Heart right ventricle (tissue), 16 donors: ENCODE data around the gene PRKCE. TPM values are rescaled to one million over a fixed set of nuclear protein-coding genes. Genes with fewer than 3 reads are reported as not detected.

Experiments
- ATAC-seq, 8 donors: fragments of 200-7000 bp; cut with Tn5 transposase; one replicate each; pipeline ENCODE4 v1.9.1; 2020; ENCODE audit warnings: mild to moderate bottlenecking in 8 of 8, moderate library complexity in 8 of 8, moderate number of reproducible peaks in 1 of 8
- DNase-seq, 2 donors: peaks; one replicate each; pipeline ENCODE4 v3.0.0-alpha.2; 2020
- H3K27ac ChIP-seq, 10 donors: fragments of 200-600 bp; sonication (generic) in 2 of 10; one replicate each; pipeline versions ENCODE4 v1.5.0 to v1.8.0; 2020 to 2022; ENCODE audit warnings: mild to moderate bottlenecking in 3 of 10
- H3K27me3 ChIP-seq, 7 donors: fragments of 200-600 bp; one replicate each; pipeline ENCODE4 v1.8.0; 2021 to 2022; ENCODE audit warnings: mild to moderate bottlenecking in 2 of 7
- H3K36me3 ChIP-seq, 9 donors: fragments of 200-600 bp; sonication (generic) in 1 of 9; one replicate each; pipeline versions ENCODE4 v1.5.0 to v1.8.0; 2020 to 2022; ENCODE audit warnings: mild to moderate bottlenecking in 2 of 9
- H3K4me1 ChIP-seq, 9 donors: fragments of 200-600 bp; sonication (generic) in 1 of 9; one replicate each; pipeline versions ENCODE4 v1.5.0 to v1.8.0; 2020 to 2022; ENCODE audit warnings: mild to moderate bottlenecking in 4 of 9
- H3K4me3 ChIP-seq, 10 donors: fragments of 200-600 bp; sonication (generic) in 2 of 10; one replicate each; pipeline versions ENCODE4 v1.5.0 to v1.8.0; 2020 to 2022; ENCODE audit warnings: mild to moderate bottlenecking in 7 of 10, moderate library complexity in 2 of 10
- H3K9me3 ChIP-seq, 11 donors: fragments of 200-600 bp in 10 of 11; sonication (generic) in 2 of 11; one replicate each; pipeline versions ENCODE4 v1.5.0 to v1.8.0; 2013 to 2022; ENCODE audit warnings: mild to moderate bottlenecking in 2 of 11, control low read depth in 1 of 11, moderate library complexity in 1 of 11
- WGBS, 2 donors: extraction: QIAGEN DNeasy Blood & Tissue Kit; methylation state at CpG; one replicate each; pipeline ENCODE4 v1.1.7; 2013; ENCODE audit warnings: inconsistent platforms in 1 of 2; 5-methylcytosine and 5-hydroxymethylcytosine counted together
- intact Hi-C, 10 donors: fragments of 100-400 bp; cut with DNase I; formaldehyde crosslinking; loops; one replicate each; pipeline versions ENCODE4 v1.11.1 to v1.14.2; 2022
- polyA plus RNA-seq, 2 donors: library from polyadenylated mRNA; stranded (reverse); fragments of 200-250 nt; gene quantifications; one replicate each; pipeline ENCODE4 v1.2.3, GENCODE V29; 2013
- total RNA-seq, 10 donors: library from RNA; stranded (reverse); fragmentation: NEBNext Ultra II Directional in 3 of 10; extraction: Animal tissue kit (Norgen Biotek cat#: 25700) in 3 of 10; gene quantifications; one replicate each; pipeline versions ENCODE4 v1.2.1 to v1.2.4, GENCODE V29; 2021 to 2023
- TF ChIP-seq, protein P1 (sequence below), 9 donors: fragments of 200-600 bp; sonication (generic) in 2 of 9; IDR thresholded peaks; one replicate each; pipeline versions ENCODE4 v1.5.0 to v1.8.0; 2021 to 2022; ENCODE audit warnings: antibody characterized with exemption in 9 of 9, mild to moderate bottlenecking in 5 of 9, moderate library complexity in 1 of 9
- donor health status: Arrhythmogenic right ventricular cardiomyopathy.
- donor health status: ischemic (EF 13 %, LVEDD 7.1; RV severe dilation, severe dysfunction).
- donor health status: healthy with polysubstance abuse.
- donor health status: DM: no; HTN: yes; CAD: no.
- donor health status: DM: no; HTN: no; CAD: no.
- donor health status: ischemic (EF 25% LVEDD 6.9; RV normal size, moderate dysfunction).
- donor health status: ischemic (EF 25% LVEDD 5.7; RV mildly dilated, moderate dysfunction).
- donor health status: healthy.
- donor health status: DM: yes; HTN: yes; CAD: no.
- donor health status: Ischemic cardiomyopathy.
- donor health status: ischemic (EF 35%, LVEDD 5.7; RV mildly dilated, moderate dysfunction).
- donor health status: nonischemic (EF 11% LVEDD 7.7; RV severe dilation, severe dysfunction).
- donor health status: DM: yes; HTN: yes; CAD: no.
- donor health status: PGD.
- donor health status: ischemic (EF 29% LVEDD 5.4; RV normal size, mild dysfunction).
- donor health status: nonischemic (EF 23%, LVEDD 6.1; RV moderate dilation, normal function).

The PRKCE gene
- total and polyA plus RNA-seq, 12 donors: 3.7 to 22.7 (median 16.7) TPM

DNA sequence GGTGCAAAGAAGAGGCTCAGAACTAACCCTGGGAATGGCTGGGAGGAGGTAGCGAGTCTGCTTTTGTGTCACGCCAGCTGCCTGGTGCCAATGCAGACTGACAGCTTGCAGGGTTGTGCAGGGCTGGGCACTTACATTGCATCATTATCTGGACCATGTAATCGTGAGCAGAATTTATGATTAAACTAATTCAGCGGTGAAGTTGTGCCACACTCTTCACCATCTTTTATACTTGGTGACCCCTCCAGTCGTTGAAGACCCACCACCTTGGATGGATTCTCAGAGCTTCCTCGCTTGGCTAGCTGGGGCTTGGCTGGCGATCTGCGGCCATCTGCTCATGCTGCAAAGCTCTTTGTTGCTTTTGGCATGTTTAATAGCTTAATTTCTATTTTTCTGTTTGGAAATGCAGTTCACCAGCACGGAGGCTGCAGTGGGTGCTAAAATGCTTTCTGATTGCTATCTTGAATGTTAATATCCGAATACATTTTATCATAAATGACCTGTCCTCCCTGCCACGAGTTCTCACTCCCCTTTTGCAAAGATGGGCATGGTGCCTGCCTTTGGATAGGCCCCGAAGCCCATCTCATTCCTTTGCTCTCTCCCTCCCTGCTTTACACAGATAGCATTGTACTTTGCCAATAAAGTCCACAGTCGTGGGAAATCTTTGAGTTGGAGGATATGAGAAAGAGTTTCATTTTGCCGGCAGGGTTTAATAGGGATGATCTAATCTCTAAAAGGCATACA, 188.2 kb downstream of the PRKCE start:
- TF ChIP-seq, protein P1, sequence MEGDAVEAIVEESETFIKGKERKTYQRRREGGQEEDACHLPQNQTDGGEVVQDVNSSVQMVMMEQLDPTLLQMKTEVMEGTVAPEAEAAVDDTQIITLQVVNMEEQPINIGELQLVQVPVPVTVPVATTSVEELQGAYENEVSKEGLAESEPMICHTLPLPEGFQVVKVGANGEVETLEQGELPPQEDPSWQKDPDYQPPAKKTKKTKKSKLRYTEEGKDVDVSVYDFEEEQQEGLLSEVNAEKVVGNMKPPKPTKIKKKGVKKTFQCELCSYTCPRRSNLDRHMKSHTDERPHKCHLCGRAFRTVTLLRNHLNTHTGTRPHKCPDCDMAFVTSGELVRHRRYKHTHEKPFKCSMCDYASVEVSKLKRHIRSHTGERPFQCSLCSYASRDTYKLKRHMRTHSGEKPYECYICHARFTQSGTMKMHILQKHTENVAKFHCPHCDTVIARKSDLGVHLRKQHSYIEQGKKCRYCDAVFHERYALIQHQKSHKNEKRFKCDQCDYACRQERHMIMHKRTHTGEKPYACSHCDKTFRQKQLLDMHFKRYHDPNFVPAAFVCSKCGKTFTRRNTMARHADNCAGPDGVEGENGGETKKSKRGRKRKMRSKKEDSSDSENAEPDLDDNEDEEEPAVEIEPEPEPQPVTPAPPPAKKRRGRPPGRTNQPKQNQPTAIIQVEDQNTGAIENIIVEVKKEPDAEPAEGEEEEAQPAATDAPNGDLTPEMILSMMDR (IDR thresholded peaks at IDR 0.05): no peak
- no peaks in the 10 kb centered on the region for H3K9me3 ChIP-seq
- intact Hi-C loops: no loop called here
- peaks cover 8 to 58% (median 38%) of the 10 kb centered on the region in 9 donors for H3K4me1 ChIP-seq
- peak overlapping the region in 4 of 10 donors; percentile 16 to 60 (median 48) for H3K27ac ChIP-seq
- WGBS, 2 donors: 41 to 44% methylated on average over 14 of the region's 14 CpGs
- H3K36me3 ChIP-seq: no peaks in the 10 kb centered on the region
- H3K27me3 ChIP-seq: no peaks in the 10 kb centered on the region
- ATAC-seq: peak; percentile 39 to 70 (median 58)
- no peak for DNase-seq
- peak overlapping the region in 6 of 10 donors; percentile 5 to 30 (median 22) for H3K4me3 ChIP-seq

DNA sequence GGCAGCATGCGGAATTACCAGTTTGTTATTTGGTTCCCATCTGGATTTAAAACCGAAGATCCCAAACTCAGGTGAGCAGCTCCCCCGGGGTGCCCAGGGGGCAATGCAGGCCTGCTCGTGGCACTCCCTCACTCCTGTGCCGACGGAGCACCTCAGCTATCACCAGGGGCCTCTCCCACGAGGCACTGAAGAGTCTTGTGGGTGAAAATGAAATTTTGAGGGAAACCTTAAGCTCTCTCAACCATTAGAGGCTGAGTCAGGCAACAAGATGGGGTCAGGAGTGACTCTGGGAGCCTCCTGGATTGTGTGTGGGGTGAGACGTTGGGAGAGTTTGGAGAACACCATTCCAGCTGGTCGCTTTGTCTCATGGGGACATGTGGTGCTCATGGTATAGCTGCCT, 189.0 kb downstream of the PRKCE start:
- peak overlapping the region in 3 of 10 donors; percentile 18 to 30 (median 26) for H3K4me3 ChIP-seq

DNA sequence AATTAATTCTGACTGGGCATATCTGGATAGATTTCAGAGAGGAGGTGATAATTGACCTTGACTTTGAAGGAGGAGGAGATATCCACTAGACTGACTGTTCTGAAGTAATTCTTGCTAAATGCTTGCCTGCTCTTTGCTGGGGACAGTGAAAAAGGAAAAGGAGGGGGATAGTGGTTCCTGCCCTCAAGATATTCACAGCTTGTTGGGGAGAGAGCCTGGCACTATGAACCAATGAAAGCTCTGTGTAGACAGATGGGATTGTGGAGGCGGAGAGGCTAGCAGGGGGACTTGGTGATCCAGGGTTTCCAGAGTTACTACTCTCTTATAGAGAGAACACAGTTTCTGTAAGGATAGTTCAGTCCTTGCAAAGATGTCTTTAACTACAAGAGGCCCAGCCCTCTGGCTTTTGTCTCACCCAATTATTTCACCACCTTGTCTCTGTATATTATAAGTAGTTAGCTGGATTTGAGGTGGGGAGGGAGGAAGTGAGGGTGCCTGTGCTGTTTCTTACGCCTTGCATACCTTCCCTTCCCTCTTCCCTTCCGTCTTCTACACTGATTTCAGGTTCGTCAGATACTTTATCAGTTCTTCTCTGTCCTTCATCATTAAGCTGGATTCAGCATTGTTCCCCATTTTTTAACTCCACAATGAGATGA, 190.4 kb downstream of the PRKCE start:
- Histone ChIP-seq H3K27me3 (no peaks in the 10 kb centered on the region), H3K4me1 (peaks cover 8 to 68% (median 38%) of the 10 kb centered on the region in 9 donors), H3K27ac (no peak overlapping the region), H3K36me3 (peaks cover 0 to 17% (median 0%) of the 10 kb centered on the region in 9 donors), H3K4me3 (no peak overlapping the region), H3K9me3 (no peaks in the 10 kb centered on the region)
- WGBS, 2 donors: 91 to 94% methylated on average over 4 of the region's 4 CpGs
- intact Hi-C loops: no loop called here
- no peak for DNase-seq
- no peak for ATAC-seq
- TF ChIP-seq, protein P1 (IDR thresholded peaks at IDR 0.05): no peak

More for the DNA sequence above, 189.0 kb downstream of the PRKCE start:
- TF ChIP-seq, protein P1 (IDR thresholded peaks at IDR 0.05): no peak
- ATAC-seq (no peak), DNase-seq (no peak)
- peaks cover 0 to 3% (median 0%) of the 10 kb centered on the region in 9 donors for H3K36me3 ChIP-seq
- H3K9me3 ChIP-seq: no peaks in the 10 kb centered on the region
- peaks cover 8 to 66% (median 38%) of the 10 kb centered on the region in 9 donors for H3K4me1 ChIP-seq
- WGBS, 2 donors: 81 to 83% methylated on average over 9 of the region's 9 CpGs
- peak overlapping the region in 4 of 10 donors; percentile 16 to 60 (median 48) for H3K27ac ChIP-seq
- intact Hi-C loops: no loop called here
- H3K27me3 ChIP-seq: no peaks in the 10 kb centered on the region

DNA sequence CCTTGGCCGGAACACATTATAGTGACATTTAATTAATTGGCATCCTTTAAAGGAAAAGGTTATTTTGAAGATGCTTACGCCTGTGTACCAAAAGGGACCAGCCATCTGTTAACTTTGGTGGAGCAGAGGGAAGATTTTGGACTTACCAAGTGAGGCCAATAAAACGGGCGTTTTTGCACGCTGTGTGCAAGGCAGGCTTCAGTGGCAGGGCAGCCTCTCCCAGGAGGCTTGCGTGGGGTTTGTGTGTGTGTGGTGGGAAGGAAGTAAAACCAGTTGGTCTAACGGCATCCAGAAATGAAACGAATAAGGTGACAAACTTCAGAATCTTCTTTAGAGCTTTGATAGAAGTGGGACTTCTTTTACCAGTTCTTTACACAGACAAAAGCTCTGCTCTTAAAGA, 191.7 kb downstream of the PRKCE start:
- ATAC-seq: no peak
- 78 to 80% methylated on average over 8 of the region's 8 CpGs for WGBS, 2 donors
- Histone ChIP-seq H3K9me3 (no peaks in the 10 kb centered on the region), H3K4me1 (peaks cover 8 to 71% (median 38%) of the 10 kb centered on the region in 9 donors), H3K27me3 (no peaks in the 10 kb centered on the region), H3K36me3 (peaks cover 0 to 17% (median 0%) of the 10 kb centered on the region in 9 donors), H3K27ac (no peak overlapping the region), H3K4me3 (no peak overlapping the region)
- TF ChIP-seq, protein P1 (IDR thresholded peaks at IDR 0.05): no peak
- no peak for DNase-seq
- intact Hi-C loops: no loop called here
